KBM-7 (cell line): ENCODE results near the gene PDF.

ENCODE experiments used
- DNase-seq: peaks from one replicate; pipeline ENCODE4 v3.0.0-alpha.2; 2015
- in situ Hi-C: fragments of 300-500 bp; cut with MboI; formaldehyde crosslinking; loops from 2 replicates; pipeline ENCODE4 v1.14.3; 2020; ENCODE audit warnings: low sequenced_read_pairs, low pct_unique_long_range_greater_than_20kb, mixed read lengths

The PDF gene

DNA sequence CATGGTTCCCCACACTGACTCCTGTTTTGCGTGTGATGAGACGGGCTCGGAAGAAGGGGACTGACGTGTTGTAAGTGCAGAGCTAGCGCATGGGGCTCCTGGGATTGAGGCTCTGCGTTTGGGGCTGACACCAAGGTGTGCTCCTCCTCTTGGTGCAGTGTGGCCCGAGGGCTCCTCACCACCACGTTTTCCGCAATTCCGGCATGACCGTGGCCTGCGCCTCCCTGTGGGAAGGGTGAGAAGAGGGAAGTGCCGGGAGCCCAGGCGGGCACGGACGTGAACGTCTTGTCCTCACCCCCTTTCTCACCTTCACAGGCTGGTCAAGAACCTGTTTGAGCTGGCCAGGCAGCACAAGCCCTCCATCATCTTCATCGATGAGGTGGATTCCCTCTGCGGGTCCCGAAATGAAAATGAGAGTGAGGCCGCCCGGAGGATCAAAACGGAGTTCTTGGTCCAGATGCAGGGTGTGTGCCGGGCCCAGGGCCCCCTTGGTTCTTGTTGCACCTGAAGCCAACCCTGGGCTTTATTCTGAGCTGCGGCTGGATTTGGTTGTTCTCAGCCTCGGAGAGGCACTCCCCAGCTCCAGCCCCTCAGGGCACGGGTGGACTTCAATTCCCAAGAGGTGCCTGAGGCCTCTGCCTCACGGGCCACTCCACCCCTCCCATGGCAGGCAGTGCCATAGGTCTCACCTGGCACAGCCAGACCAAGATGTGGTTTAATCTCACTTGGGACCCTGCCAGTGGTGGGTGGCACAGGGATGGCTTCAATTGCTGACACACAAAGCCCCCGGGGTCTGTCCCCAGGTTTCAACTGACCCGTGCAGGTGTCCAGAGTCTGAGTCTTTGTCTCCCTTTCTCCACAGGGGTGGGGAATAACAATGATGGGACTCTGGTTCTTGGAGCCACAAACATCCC lies 10.3 kb downstream of the PDF start:
- in situ Hi-C loops: no loop called here
- no peak for DNase-seq

DNA sequence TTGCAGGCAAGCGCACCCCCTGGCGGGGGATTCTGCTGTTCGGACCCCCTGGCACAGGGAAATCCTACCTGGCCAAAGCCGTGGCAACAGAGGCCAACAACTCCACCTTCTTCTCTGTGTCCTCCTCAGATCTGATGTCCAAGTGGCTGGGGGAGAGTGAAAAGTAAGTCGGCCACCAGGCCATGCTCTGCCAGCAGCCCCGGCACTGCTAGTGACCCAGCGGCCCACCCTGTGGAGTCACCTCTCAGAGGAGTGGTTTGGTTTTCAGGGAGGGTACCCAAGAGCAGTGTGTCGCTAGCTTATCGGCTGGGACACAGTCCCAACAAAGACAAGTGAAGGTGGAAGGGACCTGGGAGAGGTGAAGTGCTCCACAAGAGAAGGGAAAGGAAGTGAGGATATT lies 11.0 kb downstream of the PDF start:
- no peak for DNase-seq

DNA sequence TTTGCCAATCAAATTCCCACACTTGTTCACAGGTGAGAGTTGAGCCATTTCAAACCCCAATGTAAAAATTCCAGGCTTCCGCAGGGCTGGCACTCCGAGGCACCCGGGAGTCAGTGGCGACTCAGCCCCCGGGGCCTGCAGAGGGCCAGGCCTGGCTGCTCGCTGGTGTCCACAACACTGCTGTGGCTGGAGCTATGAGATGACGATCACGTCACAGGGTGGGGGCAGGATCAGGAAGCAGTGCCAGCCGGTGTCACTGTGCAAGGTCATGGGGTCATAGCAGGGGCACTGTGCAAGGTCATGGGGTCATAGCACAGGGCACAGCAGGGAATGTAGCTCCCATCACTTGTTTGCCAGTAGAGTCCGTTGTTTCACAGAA lies 11.5 kb downstream of the PDF start:
- no peak for DNase-seq
- in situ Hi-C loops: no loop called here

More for the DNA sequence above, 11.0 kb downstream of the PDF start:
- in situ Hi-C loops: no loop called here

DNA sequence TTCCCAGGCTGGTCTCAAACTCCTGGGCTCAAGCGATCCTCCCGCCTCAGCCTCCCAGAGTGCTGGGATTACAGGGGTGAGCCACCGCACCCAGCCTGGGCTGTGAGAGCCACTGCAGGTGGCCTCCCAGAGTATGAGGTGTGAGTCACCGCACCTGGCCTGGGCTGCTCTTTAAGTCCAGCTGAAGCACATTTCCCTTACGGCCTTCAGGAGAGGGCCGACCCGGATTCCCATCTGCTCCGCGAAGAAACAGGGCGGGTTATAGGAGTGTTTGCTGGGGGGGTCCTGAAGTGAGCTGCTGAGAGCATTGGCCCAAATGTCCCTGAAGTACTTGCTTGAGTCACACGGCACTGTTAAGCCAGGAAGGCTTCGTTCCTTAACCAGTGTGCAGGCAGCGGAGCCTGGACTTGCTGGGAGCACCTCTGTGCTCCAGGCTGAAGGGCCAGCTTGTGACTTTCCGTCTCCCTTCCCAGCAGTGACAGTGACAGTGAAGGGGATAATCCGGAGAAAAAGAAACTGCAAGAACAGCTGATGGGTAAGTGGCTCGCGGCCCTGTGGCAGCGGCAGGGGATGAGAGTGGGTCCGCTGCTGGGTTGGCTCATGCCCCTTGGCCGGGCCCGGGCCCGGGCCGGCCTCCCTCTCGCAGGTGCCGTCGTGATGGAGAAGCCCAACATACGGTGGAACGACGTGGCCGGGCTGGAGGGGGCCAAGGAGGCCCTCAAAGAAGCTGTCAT lies 12.0 kb downstream of the PDF start:
- in situ Hi-C loops: no loop called here
- DNase-seq: no peak

DNA sequence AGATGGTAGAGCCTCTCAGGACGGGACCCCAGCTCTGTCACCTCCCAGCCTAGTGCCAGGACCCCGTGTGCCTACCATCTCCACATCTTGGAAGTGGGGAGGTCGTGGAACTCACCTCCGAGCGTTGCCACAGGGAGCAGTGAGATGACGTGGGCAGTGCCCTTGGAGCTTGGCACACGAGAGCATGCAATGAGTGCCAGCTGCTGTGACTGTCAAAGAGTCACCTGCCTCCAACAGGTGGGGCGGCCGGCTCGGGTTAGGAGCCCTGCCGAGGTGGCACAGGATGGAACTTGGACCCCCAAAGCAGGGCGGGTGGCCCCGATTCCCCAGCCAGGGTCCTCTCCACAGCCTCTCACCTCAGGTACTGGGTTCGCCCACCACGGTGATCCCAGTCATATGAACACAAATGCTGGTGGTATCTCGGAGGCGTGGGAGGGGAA lies 13.8 kb downstream of the PDF start:
- no peak for DNase-seq
- in situ Hi-C loops: no loop called here

DNA sequence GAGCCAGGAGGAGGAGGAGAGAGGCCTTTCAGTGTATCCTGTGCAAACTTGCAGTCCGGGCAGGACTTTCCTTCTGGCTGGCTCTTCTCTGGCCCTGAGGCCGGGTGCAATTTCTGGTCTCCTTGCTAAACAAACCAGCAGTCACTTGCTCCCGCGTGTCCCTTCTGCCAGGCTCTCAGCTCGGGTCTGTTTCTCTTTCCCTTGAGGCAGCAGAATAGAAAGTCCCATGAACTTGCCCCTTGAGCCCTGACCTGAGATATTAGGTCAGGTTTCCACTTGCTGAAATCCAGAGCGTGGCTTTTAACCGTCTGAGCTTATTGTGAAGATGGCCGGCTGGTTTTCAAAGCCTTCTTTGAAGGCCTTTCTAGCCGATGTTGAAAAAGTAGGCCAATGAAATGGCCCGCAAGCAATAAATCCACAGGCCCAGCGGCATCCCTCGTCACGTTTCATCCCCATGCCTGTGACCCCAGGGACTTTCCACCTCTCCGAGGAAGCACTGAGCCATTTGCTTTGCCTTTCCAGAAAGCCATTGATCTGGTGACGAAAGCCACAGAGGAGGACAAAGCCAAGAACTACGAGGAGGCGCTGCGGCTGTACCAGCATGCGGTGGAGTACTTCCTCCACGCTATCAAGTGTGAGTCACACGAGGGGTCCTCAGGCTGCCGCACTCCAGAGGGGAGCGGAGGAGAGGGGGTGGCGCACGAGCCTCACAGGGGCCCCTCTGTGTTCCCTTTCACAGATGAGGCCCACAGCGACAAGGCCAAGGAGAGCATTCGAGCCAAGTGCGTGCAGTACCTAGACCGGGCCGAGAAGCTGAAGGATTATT lies 14.7 kb downstream of the PDF start:
- in situ Hi-C loops: no loop called here
- peak; percentile 77 for DNase-seq

DNA sequence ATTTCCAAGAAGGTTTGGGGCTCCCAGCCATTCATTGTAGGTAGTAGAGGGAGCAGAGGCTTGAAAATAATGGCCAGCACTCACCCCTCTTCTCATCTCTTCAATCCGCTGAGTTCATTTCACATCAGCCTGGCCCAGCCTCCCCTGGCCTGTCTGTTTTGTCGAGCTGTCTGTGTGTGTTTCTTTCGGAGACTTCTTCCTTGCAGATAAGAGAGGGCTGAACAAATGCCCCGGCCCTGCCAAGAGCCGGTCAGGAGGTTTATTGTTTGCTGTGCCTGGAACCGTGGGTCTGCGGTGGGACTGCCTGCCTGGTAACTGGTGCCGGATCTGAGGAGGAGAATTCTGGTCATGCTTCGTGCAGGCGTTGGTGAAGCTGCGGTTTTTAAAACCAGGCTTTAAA lies 15.9 kb downstream of the PDF start:
- in situ Hi-C loops: no loop called here
- no peak for DNase-seq

DNA sequence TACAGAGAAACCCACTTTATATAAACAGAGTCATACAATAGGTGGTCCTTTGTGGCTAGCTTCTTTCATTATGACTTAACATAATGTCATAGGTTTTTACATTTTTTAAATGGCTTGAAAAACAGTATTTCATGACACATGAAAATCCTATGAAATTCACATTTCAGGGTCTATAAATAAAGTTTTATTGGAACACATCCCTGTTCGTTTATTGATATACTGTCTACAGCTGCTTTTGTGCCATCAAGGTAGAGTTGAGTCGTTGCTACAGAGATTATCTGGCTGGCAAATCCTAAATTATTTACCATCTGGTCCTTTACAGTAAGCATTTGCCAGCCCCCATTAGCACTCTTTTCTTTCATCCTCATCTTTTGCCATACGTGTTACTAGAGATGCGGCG lies 16.9 kb downstream of the PDF start:
- in situ Hi-C loops: no loop called here
- DNase-seq: no peak

DNA sequence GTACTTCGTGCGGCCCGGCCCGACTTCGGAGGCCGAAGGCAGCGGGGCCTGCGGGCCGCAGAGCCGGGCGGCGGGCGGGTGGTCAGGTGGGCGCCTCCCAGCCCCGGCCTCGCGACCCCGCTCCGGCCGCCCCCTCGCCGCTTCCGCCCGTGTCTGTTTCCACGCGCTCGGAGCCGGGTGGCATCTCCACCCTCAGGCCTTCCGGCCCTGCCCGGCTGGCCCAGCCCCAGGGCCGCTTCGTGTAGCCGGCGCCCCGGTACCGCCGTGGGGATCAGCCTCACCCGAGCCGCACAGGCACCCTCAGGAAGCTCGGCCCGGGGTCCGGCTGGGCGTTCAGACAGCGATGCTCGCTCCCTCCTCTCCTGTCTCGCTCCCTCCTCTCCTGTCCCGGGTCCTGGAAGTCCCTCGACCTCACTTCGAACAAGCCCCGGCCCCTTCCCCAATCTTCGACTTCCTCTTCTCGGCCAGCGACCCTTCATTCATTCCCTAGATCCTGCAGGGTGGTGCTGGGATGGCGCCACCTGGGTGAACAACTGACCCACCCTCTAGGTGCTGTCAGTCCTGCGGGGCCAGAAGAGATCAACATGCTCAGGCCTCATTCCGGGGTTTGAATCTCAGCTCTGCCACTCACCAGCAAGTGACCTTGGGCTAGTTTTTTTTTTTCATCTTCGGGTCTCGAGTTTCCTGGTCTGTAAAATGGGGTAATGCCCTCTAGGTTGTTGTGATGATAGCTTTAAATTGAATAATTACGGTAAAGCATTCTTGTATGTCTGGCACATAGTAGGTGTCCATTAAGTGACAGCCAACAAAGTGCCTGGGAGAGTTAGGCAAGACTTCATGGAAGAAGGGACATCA lies 18.6 kb downstream of the PDF start:
- DNase-seq: peak; percentile 56
- in situ Hi-C loops: no loop called here

DNA sequence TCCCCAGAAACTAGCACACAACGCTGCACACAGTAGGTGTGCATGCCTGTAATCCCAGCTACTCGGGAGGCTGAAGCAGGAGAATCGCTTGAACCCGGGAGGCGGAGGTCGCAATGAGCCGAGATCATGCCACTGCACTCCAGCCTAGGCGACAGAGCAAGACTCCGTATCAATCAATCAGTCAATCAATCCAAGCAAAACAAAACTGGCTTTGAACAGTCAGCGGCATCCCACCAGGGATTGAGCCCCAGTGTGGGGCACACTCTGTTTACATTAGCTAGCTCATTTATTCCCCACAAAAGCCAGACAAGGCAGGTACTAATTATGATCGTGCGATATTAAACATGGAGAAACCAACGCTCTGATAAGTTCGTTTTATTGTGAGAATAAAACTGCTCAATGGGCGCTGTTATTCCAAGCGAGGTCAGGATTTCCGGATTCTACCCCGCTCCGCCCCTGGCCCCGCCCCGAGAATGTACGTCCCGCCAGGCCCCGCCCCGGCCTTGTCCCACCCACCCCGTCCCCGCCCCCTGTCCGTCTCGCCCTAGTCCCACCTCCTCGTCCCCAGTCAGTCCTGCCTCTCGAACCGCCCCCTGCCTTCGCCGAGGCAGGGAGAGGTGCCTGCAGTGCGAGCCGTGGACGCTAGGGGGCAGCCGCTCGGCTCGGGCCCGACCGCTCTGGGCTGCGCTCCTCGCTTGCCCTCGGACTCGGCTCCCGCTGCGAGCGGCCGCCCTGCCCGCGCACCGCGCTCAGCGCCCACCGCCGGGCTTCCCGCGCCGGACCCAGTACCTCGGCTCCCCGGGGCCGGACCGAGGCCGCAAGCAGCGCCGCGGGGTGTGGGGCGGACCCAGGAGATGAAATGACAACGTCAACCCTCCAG lies 19.5 kb downstream of the PDF start, which contains the start of gene VPS4A:
TSS of gene VPS4A (plus strand) at position 698 of the 880 bp plus-strand sequence. CDS start at position 860, 162 bp downstream.
- in situ Hi-C loops: no loop called here
- DNase-seq: peak; percentile 97

DNA sequence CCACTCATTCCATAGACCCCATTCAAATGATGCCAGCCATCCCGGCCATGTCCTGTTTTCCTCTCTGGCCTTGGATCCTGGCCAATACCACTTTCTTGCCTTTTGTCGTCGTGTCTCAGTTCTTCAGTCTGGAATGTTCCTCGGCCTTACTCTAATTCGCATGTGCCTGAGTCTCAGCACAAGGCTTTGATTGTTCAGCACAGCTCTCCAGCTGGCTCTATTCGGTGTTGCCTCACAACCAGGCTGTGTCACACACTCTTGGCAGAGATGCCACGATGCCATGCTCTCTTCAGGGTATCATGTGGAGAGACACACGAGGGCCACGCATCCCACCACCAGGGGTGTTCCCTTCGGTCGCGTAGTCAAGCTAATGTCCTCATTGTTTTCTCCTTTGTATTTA lies 21.1 kb downstream of the PDF start:
- DNase-seq: no peak
- in situ Hi-C loops: no loop called here

DNA sequence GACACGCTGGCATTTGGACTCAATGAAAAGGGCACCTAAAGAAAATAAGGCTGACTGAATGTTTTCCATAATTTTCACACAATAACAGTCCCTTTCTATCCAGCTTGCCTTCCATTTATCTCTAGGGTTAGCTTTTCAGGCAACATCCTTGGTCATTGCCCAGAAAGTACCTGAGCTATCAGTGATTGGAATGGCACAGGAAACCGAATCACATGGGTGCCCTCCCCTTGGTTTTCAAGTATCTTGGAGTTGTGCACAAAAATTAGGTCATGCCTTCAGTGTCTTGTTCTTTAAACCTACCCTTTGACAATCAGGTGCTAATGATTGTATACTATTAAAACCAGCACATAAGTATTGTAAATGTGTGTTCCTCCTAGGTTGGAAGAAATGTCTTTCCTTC lies 22.5 kb downstream of the PDF start:
- in situ Hi-C loops: no loop called here
- DNase-seq: no peak

DNA sequence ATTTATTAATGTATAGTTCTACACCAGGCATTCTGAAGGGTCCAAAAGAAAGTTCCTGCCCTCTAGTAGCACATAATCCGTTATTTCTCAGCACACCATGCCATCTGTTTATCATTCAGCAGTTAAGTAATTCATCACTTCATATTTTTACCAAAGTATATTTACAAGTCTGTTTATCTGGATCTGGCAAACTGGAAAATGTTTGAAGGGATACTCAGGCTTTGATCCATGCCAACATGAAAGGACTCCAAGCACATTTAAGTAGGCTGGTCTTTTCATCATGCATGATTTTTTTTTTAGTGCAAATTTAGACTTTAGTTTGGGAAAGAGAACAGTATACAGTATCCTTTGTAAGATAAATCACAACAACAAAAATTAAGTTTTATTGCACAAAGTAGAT lies 23.3 kb downstream of the PDF start:
- DNase-seq: no peak
- in situ Hi-C loops: no loop called here

DNA sequence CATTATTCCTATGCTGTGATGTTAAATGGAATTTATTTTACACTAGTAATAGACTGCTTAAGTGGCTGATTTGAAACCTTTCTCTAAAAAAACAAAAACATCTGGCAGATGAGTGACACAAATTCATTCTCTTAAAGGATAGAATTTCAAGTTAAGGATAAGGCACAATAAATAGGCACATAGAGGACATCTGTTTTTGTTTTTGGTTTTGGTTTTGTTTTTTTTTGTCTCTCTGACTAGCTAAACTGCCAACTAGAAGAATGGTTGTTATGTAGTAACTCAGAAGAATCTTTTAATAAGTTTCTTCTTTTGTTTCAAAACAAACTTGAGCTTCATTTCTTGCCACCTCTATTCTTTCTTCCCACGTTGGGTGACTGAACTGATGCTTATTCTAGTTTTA lies 24.4 kb downstream of the PDF start:
- in situ Hi-C loops: no loop called here
- DNase-seq: no peak

DNA sequence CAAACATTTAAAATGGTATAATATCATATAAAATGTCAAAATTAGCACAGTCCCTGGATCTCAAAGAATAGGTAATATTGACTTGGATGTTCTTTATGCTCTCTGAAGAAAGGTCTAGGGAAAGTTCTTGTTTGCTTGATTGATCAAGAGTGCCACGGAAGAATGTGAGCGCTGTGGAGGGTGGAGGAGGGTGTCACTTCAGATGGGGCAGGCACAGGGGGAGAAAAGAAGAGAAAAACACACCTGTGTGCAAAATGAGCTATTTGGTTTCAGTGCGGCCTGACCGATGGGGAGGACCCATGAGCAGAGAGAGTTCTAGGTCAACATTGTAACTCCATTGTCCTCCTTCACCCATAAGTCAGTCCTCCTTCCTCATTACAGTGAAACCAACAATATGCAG lies 28.1 kb downstream of the PDF start:
- no peak for DNase-seq
- in situ Hi-C loops: no loop called here

DNA sequence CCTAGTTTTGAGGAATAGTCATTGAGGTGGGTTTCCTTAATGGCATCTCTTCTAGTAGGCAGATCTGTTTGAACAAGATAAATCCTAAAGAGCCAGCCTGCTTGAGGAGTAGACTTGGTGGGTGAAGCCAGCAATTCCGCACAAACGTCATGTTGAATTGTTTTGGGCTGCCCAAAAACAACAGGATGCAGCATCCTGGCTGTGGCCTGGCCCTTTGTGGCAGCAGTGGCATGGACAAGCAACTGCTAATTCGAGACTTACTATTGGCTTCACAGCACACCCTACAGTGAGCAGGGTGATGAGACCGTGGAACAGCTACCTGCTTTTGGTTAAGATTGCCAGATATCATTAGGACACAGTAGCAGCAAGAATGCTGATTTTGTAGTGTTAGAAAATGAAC lies 28.5 kb downstream of the PDF start:
- in situ Hi-C loops: no loop called here
- DNase-seq: no peak

DNA sequence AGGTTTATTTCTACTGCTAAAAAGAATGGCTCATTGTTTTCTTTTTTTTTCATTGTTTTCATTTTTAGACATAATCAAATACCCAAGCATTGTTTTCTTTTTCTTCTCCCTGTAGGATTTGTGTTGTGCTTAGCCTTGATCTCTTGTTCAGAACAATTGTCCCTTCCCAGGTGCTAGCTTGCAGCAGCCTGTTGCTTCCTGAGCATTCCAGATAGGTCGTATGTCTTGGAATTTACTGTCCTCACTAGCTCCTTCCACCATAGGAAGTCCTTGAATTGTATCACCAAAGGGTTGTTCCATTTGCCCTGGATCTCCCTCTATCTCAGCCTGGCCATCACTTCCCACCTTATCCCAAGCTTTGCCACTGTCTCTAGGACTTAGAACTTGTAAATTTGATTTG lies 29.2 kb downstream of the PDF start:
- in situ Hi-C loops: no loop called here
- DNase-seq: no peak

DNA sequence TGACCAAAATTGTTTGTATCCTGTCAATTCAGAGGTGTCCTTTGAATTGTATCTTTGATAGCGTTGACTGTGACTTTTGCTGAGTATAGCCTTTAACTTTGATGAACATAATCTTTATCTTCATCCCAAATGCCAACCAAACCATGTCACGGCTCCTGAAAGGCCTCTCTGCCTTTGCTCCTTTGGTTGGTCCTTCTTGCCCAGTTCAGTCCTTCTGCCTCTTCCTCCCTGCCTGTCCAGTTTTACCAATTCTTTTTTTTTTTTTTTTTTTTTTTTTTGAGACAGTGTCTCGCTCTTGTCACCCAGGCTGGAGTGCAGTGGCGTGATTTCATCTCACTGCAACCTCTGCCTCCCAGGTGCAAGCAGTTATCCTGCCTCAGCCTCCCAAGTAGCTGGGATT lies 32.1 kb downstream of the PDF start:
- in situ Hi-C loops: no loop called here
- no peak for DNase-seq
